Body of pancreas (tissue), 4 donors: ENCODE results near the gene LAMTOR4. TPM values are rescaled to one million over a fixed set of nuclear protein-coding genes. Genes with fewer than 3 reads are reported as not detected.

Source experiments
- ATAC-seq: fragments of 150-250 bp; one replicate; pipeline ENCODE4 v1.9.1; 2016
- DNase-seq, 4 donors: peaks; one replicate each; pipeline ENCODE4 v3.0.0-alpha.2; 2019
- H3K27ac ChIP-seq, 4 donors: fragments of 200-600 bp; sonication (generic); 1 replicate in 3 of 4; 2 replicates in 1 of 4; pipeline versions ENCODE4 v1.5.1 to v1.6.1; 2016 to 2019; ENCODE audit warnings: mild to moderate bottlenecking in 1 of 4, mixed read lengths in 1 of 4, moderate library complexity in 1 of 4
- H3K27me3 ChIP-seq, 2 donors: fragments of 200-600 bp; sonication (generic); one replicate each; pipeline ENCODE4 v1.6.0; 2016; ENCODE audit warnings: mild to moderate bottlenecking in 1 of 2
- H3K36me3 ChIP-seq, 2 donors: fragments of 200-600 bp; sonication (generic); replicated peaks in 1 of 2; 2 replicates each; pipeline ENCODE4 v1.5.1; 2016; ENCODE audit warnings: low read depth in 2 of 2; ENCODE audit not compliant: insufficient read depth in 1 of 2
- H3K4me1 ChIP-seq: fragments of 200-600 bp; sonication (generic); one replicate; pipeline ENCODE4 v1.6.0; 2016
- H3K4me3 ChIP-seq, 2 donors: fragments of 200-600 bp; sonication (generic); 1 replicate in 1 of 2; 2 replicates in 1 of 2; pipeline ENCODE4 v1.5.1; 2016 to 2019
- H3K9me3 ChIP-seq, 3 donors: fragments of 200-600 bp; sonication (generic); 1 replicate in 2 of 3; 2 replicates in 1 of 3; pipeline ENCODE4 v1.5.1; 2016
- CTCF ChIP-seq, 7 experiments: fragments of 450-650 bp in 4 of 7; fragments of 200-600 bp in 3 of 7; sonication (generic) in 3 of 7; IDR thresholded peaks; one replicate each; pipeline ENCODE4 v1.5.1; 2016 to 2019; ENCODE audit warnings: antibody characterized with exemption in 7 of 7
- POLR2A ChIP-seq, 3 donors: fragments of 450-650 bp; IDR thresholded peaks; one replicate each; pipeline ENCODE4 v1.6.1; 2016; ENCODE audit warnings: antibody characterized with exemption in 3 of 3, mild to moderate bottlenecking in 2 of 3
- WGBS, 2 donors: methylation state at CpG; one replicate each; pipeline ENCODE4 v1.1.5; 2017; 5-methylcytosine and 5-hydroxymethylcytosine counted together
- intact Hi-C: fragments of 100-400 bp; cut with DNase I; formaldehyde crosslinking; loops from one replicate; pipeline ENCODE4 v1.15.1; 2023
- total RNA-seq, 2 donors: library from RNA; depleted of rRNA; stranded (reverse); fragments of >200 nt; gene quantifications; one replicate each; pipeline ENCODE4 v1.1.0, GENCODE V29; 2016

LAMTOR4 gene
- total RNA-seq, 2 donors from 2014 or later = 86.1 to 119 TPM

DNA sequence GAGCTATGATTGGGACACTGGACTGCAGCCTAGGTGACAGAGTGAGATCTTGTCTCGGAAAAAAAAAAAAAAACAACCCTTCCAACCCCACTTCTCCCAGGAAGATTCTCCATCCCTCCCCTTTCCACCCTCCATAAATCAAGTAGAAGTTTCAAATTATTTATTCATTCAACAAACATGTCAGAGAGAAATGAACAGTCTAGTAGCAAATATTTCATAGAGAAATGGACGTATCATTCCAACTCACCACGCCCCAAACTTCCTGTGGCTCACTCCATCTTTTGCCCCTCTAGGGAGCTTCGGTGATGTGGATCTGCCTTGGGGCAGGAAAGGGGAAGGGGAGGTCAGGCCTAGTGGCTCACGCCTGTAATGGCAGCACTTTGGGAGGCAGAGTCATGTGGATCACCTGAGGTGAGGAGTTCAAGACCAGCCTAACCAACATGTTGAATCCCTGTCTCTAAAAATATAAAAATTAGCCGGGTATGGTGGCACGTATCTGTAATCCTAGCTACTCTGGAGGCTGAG is 10.4 kb downstream of the LAMTOR4 start:
- DNase-seq (no peak), ATAC-seq (no peak)
- Histone ChIP-seq H3K36me3 (no peaks in the 10 kb centered on the region), H3K4me1 (peaks cover 22% of the 10 kb centered on the region), H3K27me3 (no peaks in the 10 kb centered on the region), H3K27ac (peak overlapping the region in 2 of 4 donors; percentile 68 to 72), H3K4me3 (peak overlapping the region in 1 of 2 donors; percentile 60), H3K9me3 (no peaks in the 10 kb centered on the region)
- no peak for TF ChIP-seq POLR2A (IDR thresholded peaks at IDR 0.05)
- no peak for TF ChIP-seq CTCF (IDR thresholded peaks at IDR 0.05)
- 62 to 70% methylated on average over 7 of the region's 7 CpGs for WGBS, 2 donors
- intact Hi-C loops = no loop called here

GRCh38 chr7:100160067-100160466 is 11.3 kb downstream of the LAMTOR4 start:
- Histone ChIP-seq H3K4me1 (peaks cover 22% of the 10 kb centered on the region), H3K36me3 (no peaks in the 10 kb centered on the region), H3K27ac (no peak overlapping the region), H3K27me3 (no peaks in the 10 kb centered on the region), H3K9me3 (no peaks in the 10 kb centered on the region), H3K4me3 (no peak overlapping the region)
- TF ChIP-seq POLR2A (IDR thresholded peaks at IDR 0.05) = no peak
- TF ChIP-seq CTCF (IDR thresholded peaks at IDR 0.05) = no peak
- 91% methylated on average over 18 of the region's 18 CpGs; no CpG with 5 or more reads in 1 of the 2 donors for WGBS, 2 donors
- intact Hi-C loops = no loop called here
- DNase-seq = no peak
- no peak for ATAC-seq

GRCh38 chr7:100163006-100163531 is 14.4 kb downstream of the LAMTOR4 start:
- DNase-seq = no peak
- Histone ChIP-seq H3K36me3 (no peaks in the 10 kb centered on the region), H3K4me3 (no peak overlapping the region), H3K9me3 (no peaks in the 10 kb centered on the region), H3K27me3 (peaks cover 0 to 19% of the 10 kb centered on the region in 2 donors), H3K27ac (no peak overlapping the region), H3K4me1 (peaks cover 17% of the 10 kb centered on the region)
- intact Hi-C loops = no loop called here
- 52 to 60% methylated on average over 6 of the region's 6 CpGs for WGBS, 2 donors
- TF ChIP-seq POLR2A (IDR thresholded peaks at IDR 0.05) = no peak
- TF ChIP-seq CTCF (IDR thresholded peaks at IDR 0.05) = no peak
- ATAC-seq = no peak

DNA sequence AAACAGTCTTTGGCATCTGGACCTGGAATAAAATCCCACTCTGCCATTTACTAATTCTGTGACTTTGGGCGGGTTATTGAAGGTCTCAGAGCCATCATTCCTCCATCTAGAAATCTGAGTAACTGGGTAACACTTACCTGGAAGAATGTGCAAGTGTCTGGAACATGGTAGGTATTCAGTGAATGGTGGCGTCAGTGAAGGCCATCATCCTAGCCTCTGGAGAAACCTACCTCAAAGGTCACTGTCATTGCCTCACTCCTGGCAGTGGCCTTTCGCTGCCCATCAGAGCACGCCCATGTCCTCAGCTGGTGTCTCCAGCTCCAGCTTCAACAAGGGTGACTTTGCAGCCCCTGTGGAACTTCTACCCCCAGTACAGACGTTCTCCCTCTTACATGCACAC is 15.2 kb downstream of the LAMTOR4 start:
- TF ChIP-seq CTCF (IDR thresholded peaks at IDR 0.05) = no peak
- no peak for TF ChIP-seq POLR2A (IDR thresholded peaks at IDR 0.05)
- no peak for DNase-seq

More for the DNA sequence above, 15.2 kb downstream of the LAMTOR4 start:
- no peaks in the 10 kb centered on the region for H3K36me3 ChIP-seq
- intact Hi-C loops = no loop called here
- H3K27me3 ChIP-seq = peaks cover 0 to 22% of the 10 kb centered on the region in 2 donors
- H3K9me3 ChIP-seq = no peaks in the 10 kb centered on the region
- no peak overlapping the region for H3K4me3 ChIP-seq
- ATAC-seq = no peak
- 71 to 74% methylated on average over 5 of the region's 5 CpGs for WGBS, 2 donors
- peaks cover 22% of the 10 kb centered on the region for H3K4me1 ChIP-seq
- no peak overlapping the region for H3K27ac ChIP-seq
